H54 (cell line): ENCODE measurements around the gene SBK2.

Experiments
- DNase-seq: peaks from one replicate; pipeline ENCODE4 v3.0.0; 2011; ENCODE audit warnings: low spot score, mixed read lengths; ENCODE audit not compliant: insufficient read length
- FAIRE-seq: peaks from 3 replicates; lab custom pipeline; 2011; peaks lifted over from hg19 to GRCh38; lab: Jason Lieb, UNC
- POLR2A ChIP-seq: IDR thresholded peaks from 2 replicates; pipeline ENCODE4 v1.6.1; 2011; ENCODE audit warnings: low read depth, mild to moderate bottlenecking, low read length

SBK2 gene

GRCh38 chr19:55493645-55494171, 43.2 kb downstream of the SBK2 start:
- no peak for TF ChIP-seq POLR2A
- FAIRE-seq (no peak), DNase-seq (no peak)

GRCh38 chr19:55493052-55493644, 43.8 kb downstream of the SBK2 start:
- no peak for TF ChIP-seq POLR2A
- no peak for DNase-seq
- FAIRE-seq = no peak

GRCh38 chr19:55492362-55492944, 44.5 kb downstream of the SBK2 start:
- DNase-seq = no peak
- no peak for FAIRE-seq
- TF ChIP-seq POLR2A = no peak

- no peak for FAIRE-seq
- no peak for TF ChIP-seq POLR2A
- no peak for DNase-seq
Measured at GRCh38 chr19:55491546-55492360, 45.2 kb downstream of the SBK2 start.

- TF ChIP-seq POLR2A = no peak
- FAIRE-seq (no peak), DNase-seq (no peak)
Measured at GRCh38 chr19:55490478-55491432, 46.2 kb downstream of the SBK2 start.

- FAIRE-seq = no peak
- no peak for DNase-seq
- 0 out of 2 replicates have a peak, but pooled peaks have one; percentile 16 for TF ChIP-seq POLR2A
Measured at GRCh38 chr19:55489711-55490477, 47.0 kb downstream of the SBK2 start.

- FAIRE-seq (no peak), DNase-seq (no peak)
- TF ChIP-seq POLR2A = no peak
Measured at GRCh38 chr19:55488986-55489710, 47.8 kb downstream of the SBK2 start.

- peak; percentile 38 for TF ChIP-seq POLR2A
- peak; percentile 92 for DNase-seq
- FAIRE-seq = no peak
Measured at GRCh38 chr19:55487924-55488687, 48.8 kb downstream of the SBK2 start, which contains the start of gene SSC5D. TSS of gene SSC5D (plus strand) at chr19:55488436. CDS start at chr19:55488590, 154 bp downstream.

- TF ChIP-seq POLR2A = 0 out of 2 replicates have a peak, but pooled peaks have one; percentile 17
- FAIRE-seq (peak; percentile 52), DNase-seq (peak; percentile 100)
Measured at GRCh38 chr19:55486971-55487923, 49.7 kb downstream of the SBK2 start.
